ENCODE results near the gene STAB2. TPM values are rescaled to one million over a fixed set of nuclear protein-coding genes. Genes with fewer than 3 reads are reported as not detected.

The STAB2 gene
- total and polyA plus RNA-seq, 2 of the 8 experiments (the other 6 are each of a cell fraction or from before 2014, with no cell fraction given): not detected

GRCh38 chr12:103762473-103762872, 175.4 kb downstream of the STAB2 start:
- H3K27me3 ChIP-seq (replicated peaks in 1 of 4; ENCODE audit: control insufficient read depth in 3 of 4, extremely low read depth in 1 of 4, insufficient read depth in 3 of 4, low read length in 3 of 4): no peaks in the 10 kb centered on the region
- no peak overlapping the region for H2BK12ac ChIP-seq (ENCODE audit: low read depth, low read length)
- H3K79me2 ChIP-seq (ENCODE audit: control insufficient read depth in 1 of 2, insufficient read depth in 2 of 2, low read length in 2 of 2): no peaks in the 10 kb centered on the region
- no peak overlapping the region for H3K27ac ChIP-seq (ENCODE audit: low read depth, low read length)
- no peak overlapping the region for H2AFZ ChIP-seq (ENCODE audit: low read length)
- H3K23ac ChIP-seq (ENCODE audit: insufficient read length): no peak overlapping the region
- no peak overlapping the region for H2BK5ac ChIP-seq (ENCODE audit: low read depth, low read length)
- H4K91ac ChIP-seq (replicated peaks; ENCODE audit: insufficient read length, low read length): no peak overlapping the region
- CTCF ChIA-PET (ENCODE audit: partially characterized antibody): interaction anchor here (2.2 to 5.2 kb wide), 2 partner anchors 8 to 11 kb away, joined by 8 to 29 read pairs; no protein-coding TSS in a partner anchor
- no peak overlapping the region for H3K18ac ChIP-seq (ENCODE audit: extremely low read depth, low read length)
- no peak overlapping the region for H3K9ac ChIP-seq (replicated peaks in 1 of 4; ENCODE audit: extremely low read depth in 1 of 4, low read depth in 3 of 4, low read length in 3 of 4)
- no peaks in the 10 kb centered on the region for H4K20me1 ChIP-seq (replicated peaks in 1 of 2; ENCODE audit: control insufficient read depth in 1 of 2, insufficient read depth in 2 of 2, low read length in 2 of 2)
- H4K8ac ChIP-seq (ENCODE audit: extremely low read depth, insufficient read depth, low read length): no peak overlapping the region
- H3K4me2 ChIP-seq (ENCODE audit: insufficient read depth in 1 of 2, low read depth in 2 of 2, low read length in 2 of 2): no peak overlapping the region
- H3K9me3 ChIP-seq (ENCODE audit: insufficient read depth in 2 of 2, low read depth in 1 of 2, low read length in 1 of 2): no peaks in the 10 kb centered on the region
- H2BK120ac ChIP-seq (replicated peaks; ENCODE audit: low read depth, low read length): no peak overlapping the region
- H3K79me1 ChIP-seq (ENCODE audit: low read depth, low read length): no peaks in the 10 kb centered on the region
- H3K56ac ChIP-seq (replicated peaks; ENCODE audit: insufficient read length, low read depth, low read length): no peak overlapping the region
- TF ChIP-seq YY1 (IDR thresholded peaks at IDR 0.05; ENCODE audit: low read depth, low read length) (no peak), RFX5 (IDR thresholded peaks at IDR 0.05; ENCODE audit: borderline replicate concordance, low read depth, low read length) (no peak), RAD21 (IDR thresholded peaks at IDR 0.05 in 1 of 2, conservative IDR thresholded peaks at IDR 0.05 in 1 of 2; ENCODE audit: low read depth in 2 of 2, low read length in 2 of 2) (no peak), RNF2 (IDR thresholded peaks at IDR 0.05; ENCODE audit: borderline replicate concordance, low read depth, low read length, missing control alignments, poor library complexity, severe bottlenecking) (no peak), TEAD4 (IDR thresholded peaks at IDR 0.05; ENCODE audit: low read depth, low read length) (no peak), NANOG (IDR thresholded peaks at IDR 0.05; ENCODE audit: insufficient read depth, low read depth, low read length, poor library complexity, severe bottlenecking) (no peak), HDAC2 (IDR thresholded peaks at IDR 0.05; ENCODE audit: borderline replicate concordance in 1 of 2, low read depth in 2 of 2, low read length in 2 of 2) (no peak)
- H3K4ac ChIP-seq (replicated peaks; ENCODE audit: insufficient read length, low read depth, low read length): no peak overlapping the region
- no peak overlapping the region for H3K14ac ChIP-seq (ENCODE audit: insufficient read length)
- H2BK20ac ChIP-seq (ENCODE audit: low read length): no peak overlapping the region
- H3K23me2 ChIP-seq (ENCODE audit: low read depth, low read length): no peaks in the 10 kb centered on the region
- H3K4me1 ChIP-seq (replicated peaks in 1 of 4; ENCODE audit: control insufficient read depth in 3 of 4, insufficient read depth in 4 of 4, low read length in 3 of 4): peaks cover 0 to 4% (median 1%) of the 10 kb centered on the region in 4 experiments; a peak in 1 of 7 replicates
- FAIRE-seq: no peak
- POLR2A ChIA-PET (ENCODE audit: partially characterized antibody): no interaction called here
- WGBS, 2 experiments (ENCODE audit: extremely low coverage in 1 of 2, insufficient coverage in 1 of 2, insufficient read length in 1 of 2, insufficient replicate concordance in 2 of 2, low coverage in 1 of 2, low lambda C conversion rate in 2 of 2, missing lambda C conversion rate in 1 of 2): 69% methylated on average over 5 of the region's 5 CpGs; no CpG with 5 or more reads in 1 of the 2 experiments
- no peak overlapping the region for H2AK5ac ChIP-seq (ENCODE audit: low read depth, low read length)
- H3K36me3 ChIP-seq (ENCODE audit: control insufficient read depth in 2 of 4, insufficient read depth in 4 of 4, low read length in 3 of 4): no peaks in the 10 kb centered on the region; a peak in 1 of 8 replicates
- no peak for DNase-seq (ENCODE audit: low read depth in 1 of 2, low spot score in 2 of 2)
- H3K4me3 ChIP-seq (ENCODE audit: extremely low read depth in 1 of 4, insufficient read depth in 2 of 4, low read depth in 3 of 4, low read length in 4 of 4): no peak overlapping the region
- H2BK15ac ChIP-seq (ENCODE audit: low read length): no peak overlapping the region
- H4K5ac ChIP-seq (ENCODE audit: insufficient read length, low read depth, low read length): no peak overlapping the region
